ENCODE results near the gene CCDC40. TPM values are rescaled to one million over a fixed set of nuclear protein-coding genes. Genes with fewer than 3 reads are reported as not detected.

The CCDC40 gene
- total and polyA plus RNA-seq, 2 of the 13 experiments (the other 11 are each of a cell fraction or from before 2014, with no cell fraction given): 4.1 to 5.5 TPM

- ChIA-PET POLR2A (interaction anchor here (0.9 to 2.6 kb wide), 2 partner anchors 10 to 13 kb away, joined by 3 to 13 read pairs; partner anchors contain the start of gene GAA), CTCF (ENCODE audit: low intra/inter-chr PET ratio, low total read pairs) (no interaction called here)
- Histone ChIP-seq H4K20me1 (ENCODE audit: insufficient read depth, low read length) (no peaks in the 10 kb centered on the region), H3K4me2 (ENCODE audit: low read depth, low read length) (no peak overlapping the region), H3K9ac (ENCODE audit: insufficient read depth, low read depth, low read length) (no peak overlapping the region), H3K27ac (ENCODE audit: extremely low read length, insufficient read depth, low read length) (no peak overlapping the region), H3K4me3 (replicated peaks in 1 of 3; ENCODE audit: insufficient read depth in 1 of 3, low read depth in 2 of 3, low read length in 3 of 3) (no peak overlapping the region), H3K36me3 (replicated peaks in 1 of 2; ENCODE audit: control insufficient read depth in 1 of 2, insufficient read depth in 2 of 2, low read length in 2 of 2) (no peaks in the 10 kb centered on the region), H2AFZ (ENCODE audit: low read length) (no peak overlapping the region), H3K79me2 (ENCODE audit: insufficient read depth, low read length) (no peaks in the 10 kb centered on the region), H3K4me1 (ENCODE audit: insufficient read depth, low read length) (no peaks in the 10 kb centered on the region), H3K27me3 (ENCODE audit: control insufficient read depth in 1 of 2, insufficient read depth in 2 of 2, low read length in 2 of 2) (no peaks in the 10 kb centered on the region), H3K9me3 (ENCODE audit: low read length) (no peaks in the 10 kb centered on the region)
- in situ Hi-C loops (cut with HindIII; ENCODE audit: extremely low pct_ligation_motif_present, low pct_unique_long_range_greater_than_20kb) (no loop called here), intact Hi-C loops (cut with micrococcal nuclease; ENCODE audit: unreplicated experiment) (no loop called here)
- 76% methylated on average over 7 of the region's 7 CpGs for WGBS (ENCODE audit: low lambda C conversion rate)
- BruUV-seq (replicated peaks): no TSS peak
- TF ChIP-seq ZNF616 (CRISPR knock-in tag; IDR thresholded peaks at IDR 0.05; ENCODE audit: low read depth) (no peak), ZBTB42 (CRISPR knock-in tag; IDR thresholded peaks at IDR 0.05) (no peak), JDP2 (CRISPR knock-in tag; IDR thresholded peaks at IDR 0.05; ENCODE audit: borderline replicate concordance) (no peak), BHLHE40 (IDR thresholded peaks at IDR 0.05; ENCODE audit: low read length) (no peak), HES4 (CRISPR knock-in tag; IDR thresholded peaks at IDR 0.05; ENCODE audit: borderline replicate concordance) (no peak), SP1 (IDR thresholded peaks at IDR 0.05) (no peak), SP1 (CRISPR knock-in tag; IDR thresholded peaks at IDR 0.05) (no peak), MTERF4 (CRISPR knock-in tag; IDR thresholded peaks at IDR 0.05) (no peak), KLF13 (CRISPR knock-in tag; IDR thresholded peaks at IDR 0.05) (no peak), ZNF772 (CRISPR knock-in tag; IDR thresholded peaks at IDR 0.05) (no peak), CBFB (CRISPR knock-in tag; IDR thresholded peaks at IDR 0.05) (no peak), ZNF180 (CRISPR knock-in tag; IDR thresholded peaks at IDR 0.05; ENCODE audit: borderline replicate concordance, low read depth) (no peak), ZNF12 (CRISPR knock-in tag; IDR thresholded peaks at IDR 0.05) (no peak)
- TF ChIP-seq, protein P1, sequence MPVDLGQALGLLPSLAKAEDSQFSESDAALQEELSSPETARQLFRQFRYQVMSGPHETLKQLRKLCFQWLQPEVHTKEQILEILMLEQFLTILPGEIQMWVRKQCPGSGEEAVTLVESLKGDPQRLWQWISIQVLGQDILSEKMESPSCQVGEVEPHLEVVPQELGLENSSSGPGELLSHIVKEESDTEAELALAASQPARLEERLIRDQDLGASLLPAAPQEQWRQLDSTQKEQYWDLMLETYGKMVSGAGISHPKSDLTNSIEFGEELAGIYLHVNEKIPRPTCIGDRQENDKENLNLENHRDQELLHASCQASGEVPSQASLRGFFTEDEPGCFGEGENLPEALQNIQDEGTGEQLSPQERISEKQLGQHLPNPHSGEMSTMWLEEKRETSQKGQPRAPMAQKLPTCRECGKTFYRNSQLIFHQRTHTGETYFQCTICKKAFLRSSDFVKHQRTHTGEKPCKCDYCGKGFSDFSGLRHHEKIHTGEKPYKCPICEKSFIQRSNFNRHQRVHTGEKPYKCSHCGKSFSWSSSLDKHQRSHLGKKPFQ (CRISPR knock-in tag; IDR thresholded peaks at IDR 0.05; ENCODE audit: insufficient replicate concordance): no peak
- TF ChIP-seq, protein P2, sequence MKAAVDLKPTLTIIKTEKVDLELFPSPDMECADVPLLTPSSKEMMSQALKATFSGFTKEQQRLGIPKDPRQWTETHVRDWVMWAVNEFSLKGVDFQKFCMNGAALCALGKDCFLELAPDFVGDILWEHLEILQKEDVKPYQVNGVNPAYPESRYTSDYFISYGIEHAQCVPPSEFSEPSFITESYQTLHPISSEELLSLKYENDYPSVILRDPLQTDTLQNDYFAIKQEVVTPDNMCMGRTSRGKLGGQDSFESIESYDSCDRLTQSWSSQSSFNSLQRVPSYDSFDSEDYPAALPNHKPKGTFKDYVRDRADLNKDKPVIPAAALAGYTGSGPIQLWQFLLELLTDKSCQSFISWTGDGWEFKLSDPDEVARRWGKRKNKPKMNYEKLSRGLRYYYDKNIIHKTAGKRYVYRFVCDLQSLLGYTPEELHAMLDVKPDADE (CRISPR knock-in tag; IDR thresholded peaks at IDR 0.05): no peak
- no peak for DNase-seq (ENCODE audit: low spot score)
- no peak for FAIRE-seq
- ATAC-seq: no peak
Observed at GRCh38 chr17:80114758-80115157, 78.3 kb downstream of the CCDC40 start.
